Body of pancreas (tissue), 4 donors: ENCODE results near the gene LDLRAD4.

ENCODE experiments used
- CTCF ChIP-seq, 7 experiments: fragments of 450-650 bp in 4 of 7; fragments of 200-600 bp in 3 of 7; sonication (generic) in 3 of 7; IDR thresholded peaks; one replicate each; pipeline ENCODE4 v1.5.1; 2016 to 2019; ENCODE audit warnings: antibody characterized with exemption in 7 of 7
- POLR2A ChIP-seq, 3 donors: fragments of 450-650 bp; IDR thresholded peaks; one replicate each; pipeline ENCODE4 v1.6.1; 2016; ENCODE audit warnings: antibody characterized with exemption in 3 of 3, mild to moderate bottlenecking in 2 of 3

- TF ChIP-seq CTCF (IDR thresholded peaks at IDR 0.05), result no peak
- no peak for TF ChIP-seq POLR2A (IDR thresholded peaks at IDR 0.05)
Measured at GRCh38 chr18:13320891-13321425, 102.4 kb downstream of the LDLRAD4 start.
